Measurements from ENCODE around the gene ASIP.
"Not testable (repeated sequence)": the region's sequence is repeated elsewhere in the genome, so short reads cannot be mapped to it uniquely, and the experiment has no call there.

Gene ASIP

GRCh38 chr20:34240693-34241615, at the start of gene ASIP:
ASIP (plus strand) TSS chr20:34241423; CDS start chr20:34260375, 18,952 bp downstream.
- DNase-seq (ENCODE audit: low read depth in 1 of 2, low spot score in 1 of 2) = no peak

GRCh38 chr20:34193051-34193450, 48.2 kb upstream of the ASIP start:
- no peak for DNase-seq (ENCODE audit: low read depth in 1 of 2, low spot score in 1 of 2)

GRCh38 chr20:34199183-34199582, 42.0 kb upstream of the ASIP start:
- no peak for DNase-seq (ENCODE audit: low read depth in 1 of 2, low spot score in 1 of 2)

GRCh38 chr20:34200023-34200422, 41.2 kb upstream of the ASIP start:
- no peak for DNase-seq (ENCODE audit: low read depth in 1 of 2, low spot score in 1 of 2)

GRCh38 chr20:34201531-34201930, 39.7 kb upstream of the ASIP start:
- DNase-seq (ENCODE audit: low read depth in 1 of 2, low spot score in 1 of 2) = no peak

GRCh38 chr20:34205172-34205880, 35.9 kb upstream of the ASIP start:
- not testable (repeated sequence) for DNase-seq (ENCODE audit: low read depth in 1 of 2, low spot score in 1 of 2)

- DNase-seq (ENCODE audit: low read depth in 1 of 2, low spot score in 1 of 2) = no peak
These were observed 32.1 kb upstream of the ASIP start for GRCh38 chr20:34209111-34209510.

- DNase-seq (ENCODE audit: low read depth in 1 of 2, low spot score in 1 of 2) = no peak
These were observed 31.0 kb upstream of the ASIP start for GRCh38 chr20:34210271-34210670.

- no peak for DNase-seq (ENCODE audit: low read depth in 1 of 2, low spot score in 1 of 2)
These were observed 29.6 kb upstream of the ASIP start for GRCh38 chr20:34211591-34211990.

- DNase-seq (ENCODE audit: low read depth in 1 of 2, low spot score in 1 of 2) = no peak
These were observed 28.0 kb upstream of the ASIP start for GRCh38 chr20:34213213-34213612.

GRCh38 chr20:34215711-34216381, 25.4 kb upstream of the ASIP start:
- peak; percentile 22 to 26 for DNase-seq (ENCODE audit: low read depth in 1 of 2, low spot score in 1 of 2)

- DNase-seq (ENCODE audit: low read depth in 1 of 2, low spot score in 1 of 2) = no peak
These were observed 24.9 kb upstream of the ASIP start for GRCh38 chr20:34216382-34216742.

GRCh38 chr20:34220561-34220960, 20.7 kb upstream of the ASIP start:
- no peak for DNase-seq (ENCODE audit: low read depth in 1 of 2, low spot score in 1 of 2)

- no peak for DNase-seq (ENCODE audit: low read depth in 1 of 2, low spot score in 1 of 2)
These were observed 19.0 kb upstream of the ASIP start for GRCh38 chr20:34222208-34222607.

- DNase-seq (ENCODE audit: low read depth in 1 of 2, low spot score in 1 of 2) = not testable (repeated sequence)
These were observed 17.0 kb upstream of the ASIP start for GRCh38 chr20:34224251-34224650.

GRCh38 chr20:34231634-34232033, 9.6 kb upstream of the ASIP start:
- no peak for DNase-seq (ENCODE audit: low read depth in 1 of 2, low spot score in 1 of 2)

GRCh38 chr20:34232494-34233087, 8.6 kb upstream of the ASIP start:
- DNase-seq (ENCODE audit: low read depth in 1 of 2, low spot score in 1 of 2) = no peak

GRCh38 chr20:34233687-34234086, 7.5 kb upstream of the ASIP start:
- DNase-seq (ENCODE audit: low read depth in 1 of 2, low spot score in 1 of 2) = no peak

- DNase-seq (ENCODE audit: low read depth in 1 of 2, low spot score in 1 of 2) = no peak
These were observed 5.3 kb upstream of the ASIP start for GRCh38 chr20:34235875-34236274.

- DNase-seq (ENCODE audit: low read depth in 1 of 2, low spot score in 1 of 2) = no peak
These were observed 3.3 kb upstream of the ASIP start for GRCh38 chr20:34237942-34238341.

- DNase-seq (ENCODE audit: low read depth in 1 of 2, low spot score in 1 of 2) = no peak
These were observed 1.1 kb upstream of the ASIP start for GRCh38 chr20:34240121-34240520.

Measured in activated CD4-positive, alpha-beta T cell treated with anti-CD3 and anti-CD28 coated beads, Interleukin-2, amount 50 U/mL, for 24 hours (primary cell).